ENCODE results near the gene SEC23B. TPM values are rescaled to one million over a fixed set of nuclear protein-coding genes. Genes with fewer than 3 reads are reported as not detected.
"Not testable (repeated sequence)": the region's sequence is repeated elsewhere in the genome, so short reads cannot be mapped to it uniquely, and the experiment has no call there.

Gene SEC23B
- total and polyA plus RNA-seq, 2 of the 13 experiments (the other 11 are each of a cell fraction or from before 2014, with no cell fraction given): 114 to 120 TPM

DNA sequence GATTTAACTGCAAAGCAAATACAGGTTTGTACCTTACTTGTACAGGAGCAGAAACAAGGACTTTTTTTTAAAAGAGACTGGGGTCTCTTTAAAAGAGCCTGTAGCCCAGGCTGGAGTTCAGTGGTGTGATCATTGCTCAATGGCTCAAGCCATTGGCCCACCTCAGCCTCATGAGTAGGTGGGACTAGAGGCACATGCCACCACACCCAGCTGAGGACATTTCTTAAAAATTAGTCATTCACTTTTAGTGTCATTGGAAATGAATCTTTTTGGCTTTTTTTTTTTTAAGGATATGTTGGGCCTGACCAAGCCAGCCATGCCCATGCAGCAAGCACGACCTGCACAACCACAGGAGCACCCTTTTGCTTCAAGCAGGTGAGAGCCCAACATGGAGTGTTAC lies 16.9 kb downstream of the SEC23B start:
- no peak for TF ChIP-seq PAWR (CRISPR knock-in tag; IDR thresholded peaks at IDR 0.05; ENCODE audit: borderline replicate concordance)
- no peak for TF ChIP-seq NR3C1 (CRISPR knock-in tag; IDR thresholded peaks at IDR 0.05)
- TF ChIP-seq ZNF225 (CRISPR knock-in tag; IDR thresholded peaks at IDR 0.05): no peak
- no peak for TF ChIP-seq ZFYVE20 (CRISPR knock-in tag; IDR thresholded peaks at IDR 0.05; ENCODE audit: borderline replicate concordance, low read depth)
- TF ChIP-seq RBAK (CRISPR knock-in tag; IDR thresholded peaks at IDR 0.05): no peak
- TF ChIP-seq ZNF251 (CRISPR knock-in tag; IDR thresholded peaks at IDR 0.05): no peak
- no peak for TF ChIP-seq SRSF1 (optimal IDR thresholded peaks at IDR 0.05; ENCODE audit: low read depth, low read length)
- Histone ChIP-seq H3K27me3 (ENCODE audit: control insufficient read depth in 1 of 2, insufficient read depth in 2 of 2, low read length in 2 of 2) (no peaks in the 10 kb centered on the region), H2AFZ (ENCODE audit: low read length) (no peak overlapping the region), H4K20me1 (ENCODE audit: insufficient read depth, low read length) (no peaks in the 10 kb centered on the region), H3K79me2 (ENCODE audit: insufficient read depth, low read length) (peaks cover under 1% of the 10 kb centered on the region), H3K9me3 (ENCODE audit: low read length) (no peaks in the 10 kb centered on the region), H3K4me3 (replicated peaks in 1 of 3; ENCODE audit: insufficient read depth in 1 of 3, low read depth in 2 of 3, low read length in 3 of 3) (no peak overlapping the region), H3K27ac (ENCODE audit: extremely low read length, insufficient read depth, low read length) (no peak overlapping the region), H3K4me2 (ENCODE audit: low read depth, low read length) (no peak overlapping the region), H3K36me3 (replicated peaks in 1 of 2; ENCODE audit: control insufficient read depth in 1 of 2, insufficient read depth in 2 of 2, low read length in 2 of 2) (peaks cover 40 to 66% of the 10 kb centered on the region in 2 experiments), H3K4me1 (ENCODE audit: insufficient read depth, low read length) (no peaks in the 10 kb centered on the region), H3K9ac (ENCODE audit: insufficient read depth, low read depth, low read length) (no peak overlapping the region)
- DNase-seq (ENCODE audit: low spot score) (no peak), FAIRE-seq (no peak), ATAC-seq (no peak)
- in situ Hi-C loops (cut with HindIII; ENCODE audit: extremely low pct_ligation_motif_present, low pct_unique_long_range_greater_than_20kb): no loop called here
- WGBS (ENCODE audit: low lambda C conversion rate): 97% methylated on average over 1 of the region's 1 CpG
- intact Hi-C loops (cut with micrococcal nuclease; ENCODE audit: unreplicated experiment): no loop called here
- BruUV-seq (replicated peaks): no TSS peak
- POLR2A ChIA-PET: interaction anchor here (1.4 kb wide), 1 partner anchor 17 kb away, joined by 5 read pairs; the partner anchor contains the start of gene SEC23B
- CTCF ChIA-PET (ENCODE audit: low intra/inter-chr PET ratio, low total read pairs): no interaction called here

DNA sequence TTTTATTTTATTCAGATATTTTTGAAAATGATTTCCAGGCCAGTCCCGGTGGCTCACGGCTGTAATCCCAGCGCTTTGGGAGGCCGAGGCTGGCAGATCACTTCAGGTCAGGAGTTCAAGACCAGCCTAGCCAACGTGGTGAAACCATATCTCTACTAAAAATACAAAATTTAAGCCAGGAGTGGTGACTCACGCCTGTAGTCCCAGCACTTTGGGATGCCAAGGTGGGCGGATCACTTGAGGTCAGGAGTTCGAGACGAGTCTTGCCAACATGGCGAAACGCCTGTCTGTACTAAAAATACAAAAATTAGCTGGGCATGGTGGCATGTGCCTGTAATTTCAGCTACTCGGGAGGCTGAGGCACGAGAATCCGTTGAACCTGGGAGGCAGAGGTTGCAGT lies 19.0 kb downstream of the SEC23B start:
- H3K9me3 ChIP-seq (ENCODE audit: low read length); in situ Hi-C loops (cut with HindIII; ENCODE audit: extremely low pct_ligation_motif_present, low pct_unique_long_range_greater_than_20kb); H2AFZ ChIP-seq (ENCODE audit: low read length); H3K4me2 ChIP-seq (ENCODE audit: low read depth, low read length); H3K27ac ChIP-seq (ENCODE audit: extremely low read length, insufficient read depth, low read length); H3K4me1 ChIP-seq (ENCODE audit: insufficient read depth, low read length); H3K27me3 ChIP-seq (ENCODE audit: control insufficient read depth in 1 of 2, insufficient read depth in 2 of 2, low read length in 2 of 2); FAIRE-seq; H3K79me2 ChIP-seq (ENCODE audit: insufficient read depth, low read length); H4K20me1 ChIP-seq (ENCODE audit: insufficient read depth, low read length); BruUV-seq (replicated peaks); DNase-seq (ENCODE audit: low spot score); ATAC-seq; H3K4me3 ChIP-seq (replicated peaks in 1 of 3; ENCODE audit: insufficient read depth in 1 of 3, low read depth in 2 of 3, low read length in 3 of 3); intact Hi-C loops (cut with micrococcal nuclease; ENCODE audit: unreplicated experiment); CTCF ChIA-PET (ENCODE audit: low intra/inter-chr PET ratio, low total read pairs); H3K9ac ChIP-seq (ENCODE audit: insufficient read depth, low read depth, low read length): not testable (repeated sequence)
- H3K36me3 ChIP-seq (replicated peaks in 1 of 2; ENCODE audit: control insufficient read depth in 1 of 2, insufficient read depth in 2 of 2, low read length in 2 of 2): peaks cover 48 to 78% of the 10 kb centered on the region in 2 experiments
- POLR2A ChIA-PET: interaction anchor here (1.6 kb wide), 1 partner anchor 19 kb away, joined by 4 read pairs; the partner anchor contains the start of gene SEC23B
- WGBS (ENCODE audit: low lambda C conversion rate): 83% methylated on average over 14 of the region's 14 CpGs
